CD4-positive, alpha-beta memory T cell (primary cell): ENCODE data around the gene KCTD19. TPM values are rescaled to one million over a fixed set of nuclear protein-coding genes. Genes with fewer than 3 reads are reported as not detected.
"Not testable (repeated sequence)": the region's sequence is repeated elsewhere in the genome, so short reads cannot be mapped to it uniquely, and the experiment has no call there.

ENCODE experiments used
- CTCF ChIA-PET: fragments of 350-600 bp; sonication (Branson Sonifier 250); formaldehyde crosslinking; loops from one replicate; lab custom pipeline; 2021; ENCODE audit warnings: inconsistent platforms; ENCODE audit not compliant: partially characterized antibody; lab: Charles Lee
- POLR2A ChIA-PET: fragments of 350-600 bp; sonication (Branson Sonifier 250); formaldehyde crosslinking; loops from one replicate; lab custom pipeline; 2021; ENCODE audit not compliant: partially characterized antibody; lab: Charles Lee
- DNase-seq, 5 donors: peaks; one replicate each; pipeline versions ENCODE4 v3.0.0 to v3.0.0-alpha.2; 2020 to 2022; ENCODE audit warnings: mixed read lengths in 1 of 5
- H3K27ac ChIP-seq: one replicate; pipeline ENCODE4 v1.7.0; 2013; ENCODE audit warnings: low read depth, low read length
- H3K27me3 ChIP-seq: 2 replicates; pipeline ENCODE4 v1.7.0; 2013; ENCODE audit warnings: mild to moderate bottlenecking, low read length, moderate library complexity; ENCODE audit not compliant: insufficient read depth
- H3K36me3 ChIP-seq: 2 replicates; pipeline ENCODE4 v1.7.0; 2013; ENCODE audit warnings: mild to moderate bottlenecking, low read length, moderate library complexity; ENCODE audit not compliant: insufficient read depth
- H3K4me1 ChIP-seq: 2 replicates; pipeline ENCODE4 v1.7.0; 2013; ENCODE audit warnings: mild to moderate bottlenecking, low read length, moderate library complexity; ENCODE audit not compliant: insufficient read depth
- H3K4me3 ChIP-seq, 2 donors: one replicate each; pipeline ENCODE4 v1.7.0; 2013; ENCODE audit warnings: low read length in 2 of 2, mild to moderate bottlenecking in 1 of 2
- H3K9me3 ChIP-seq, 2 donors: one replicate each; pipeline ENCODE4 v1.7.0; 2013; ENCODE audit warnings: low read length in 2 of 2, control low read depth in 1 of 2; ENCODE audit not compliant: control insufficient read depth in 1 of 2
- H3K27ac Mint-ChIP-seq, 7 donors: one replicate each; pipeline ENCODE4 v1.8.0; 2020 to 2021; ENCODE audit warnings: mixed read lengths in 7 of 7, mild to moderate bottlenecking in 6 of 7, inconsistent platforms in 3 of 7, moderate library complexity in 3 of 7
- H3K27me3 Mint-ChIP-seq, 2 donors: one replicate each; pipeline ENCODE4 v1.8.0; 2020 to 2021; ENCODE audit warnings: mixed read lengths in 2 of 2
- H3K36me3 Mint-ChIP-seq, 2 donors: one replicate each; pipeline ENCODE4 v1.8.0; 2020 to 2021; ENCODE audit warnings: mixed read lengths in 2 of 2, inconsistent platforms in 1 of 2, mild to moderate bottlenecking in 1 of 2
- H3K4me1 Mint-ChIP-seq, 4 donors: one replicate each; pipeline ENCODE4 v1.8.0; 2020 to 2021; ENCODE audit warnings: mixed read lengths in 4 of 4, mild to moderate bottlenecking in 1 of 4
- H3K4me3 Mint-ChIP-seq, 8 donors: one replicate each; pipeline ENCODE4 v1.8.0; 2020 to 2021; ENCODE audit warnings: mixed read lengths in 8 of 8, mild to moderate bottlenecking in 7 of 8, moderate library complexity in 6 of 8, inconsistent platforms in 3 of 8
- H3K9me3 Mint-ChIP-seq, 8 donors: one replicate each; pipeline ENCODE4 v1.8.0; 2020 to 2021; ENCODE audit warnings: mixed read lengths in 8 of 8, mild to moderate bottlenecking in 5 of 8, inconsistent platforms in 3 of 8, moderate library complexity in 1 of 8
- intact Hi-C: fragments of 100-400 bp; cut with micrococcal nuclease; formaldehyde crosslinking; loops from one replicate; pipeline ENCODE4 v1.15.1; 2023
- polyA plus RNA-seq, 2 donors: library from polyadenylated mRNA; unstranded; fragments of 300-500 nt; fragmentation: Illumina TruSeq; gene quantifications; one replicate each; pipeline ENCODE4 v1.2.3, GENCODE V29; 2021
- total RNA-seq, 2 experiments: library from RNA; stranded (reverse); gene quantifications; one replicate each; pipeline ENCODE4 v1.2.3, GENCODE V29; 2021

KCTD19 gene
- total RNA-seq (not detected), polyA plus RNA-seq (under 1 TPM in 1 of 2 donors, not detected in 1; 0.10 TPM)

GRCh38 chr16:67326472-67327309, at the start of gene KCTD19, which contains the start of gene LRRC36:
Gene KCTD19 (minus strand): TSS chr16:67326741. CDS start chr16:67326707, 34 bp downstream.
Gene LRRC36 (plus strand): TSS chr16:67326815. CDS start chr16:67326863, 48 bp downstream.
- Mint-ChIP-seq H3K9me3 (peaks cover 0 to 4% (median 0%) of the 10 kb centered on the region in 8 donors), H3K4me1 (peaks cover 6 to 11% (median 9%) of the 10 kb centered on the region in 4 donors), H3K27me3 (peaks cover 30 to 35% of the 10 kb centered on the region in 2 donors), H3K4me3 (peak within 1 kb of the TSS; percentile 65 to 86 (median 78)), H3K36me3 (no peaks in the 10 kb centered on the region), H3K27ac (peak within 1 kb of the TSS in 4 of 7 donors; percentile 28 to 70 (median 42))
- CTCF ChIA-PET: no interaction called here
- POLR2A ChIA-PET: no interaction called here
- H3K36me3 ChIP-seq: no peaks in the 10 kb centered on the region
- intact Hi-C loops: no loop called here
- H3K4me1 ChIP-seq: peaks cover 6% of the 10 kb centered on the region
- peak within 1 kb of the TSS in 1 of 2 donors; percentile 43 for H3K4me3 ChIP-seq
- H3K27me3 ChIP-seq: peaks cover 22% of the 10 kb centered on the region
- H3K9me3 ChIP-seq: no peaks in the 10 kb centered on the region
- no peak within 1 kb of the TSS for H3K27ac ChIP-seq
- DNase-seq: peak in 4 of 5 donors; percentile 14 to 31 (median 22)

- H3K4me1 Mint-ChIP-seq, CTCF ChIA-PET, DNase-seq, H3K36me3 Mint-ChIP-seq, H3K9me3 Mint-ChIP-seq, H3K4me3 Mint-ChIP-seq, H3K36me3 ChIP-seq, H3K9me3 ChIP-seq, POLR2A ChIA-PET, H3K27ac Mint-ChIP-seq, H3K27ac ChIP-seq, H3K4me1 ChIP-seq, H3K4me3 ChIP-seq, H3K27me3 ChIP-seq, intact Hi-C loops: not testable (repeated sequence)
- H3K27me3 Mint-ChIP-seq: peaks cover 2 to 13% of the 10 kb centered on the region in 2 donors
Observed at GRCh38 chr16:67376012-67376411, 49.5 kb upstream of the KCTD19 start.

- Mint-ChIP-seq H3K27ac (no peak overlapping the region), H3K36me3 (no peaks in the 10 kb centered on the region), H3K4me1 (no peaks in the 10 kb centered on the region), H3K4me3 (no peak overlapping the region), H3K27me3 (peaks cover 2 to 10% of the 10 kb centered on the region in 2 donors), H3K9me3 (no peaks in the 10 kb centered on the region)
- Histone ChIP-seq H3K27ac (no peak overlapping the region), H3K4me3 (no peak overlapping the region), H3K9me3 (no peaks in the 10 kb centered on the region), H3K4me1 (no peaks in the 10 kb centered on the region), H3K27me3 (peaks cover 3% of the 10 kb centered on the region), H3K36me3 (no peaks in the 10 kb centered on the region)
- CTCF ChIA-PET: no interaction called here
- POLR2A ChIA-PET: no interaction called here
- DNase-seq: no peak
- intact Hi-C loops: no loop called here
Observed at GRCh38 chr16:67372664-67373063, 46.1 kb upstream of the KCTD19 start.

GRCh38 chr16:67370661-67371060, 44.1 kb upstream of the KCTD19 start:
- no peak overlapping the region for H3K4me3 Mint-ChIP-seq
- no peaks in the 10 kb centered on the region for H3K36me3 ChIP-seq
- H3K9me3 ChIP-seq: no peaks in the 10 kb centered on the region
- peaks cover 0 to 1% (median 0%) of the 10 kb centered on the region in 4 donors for H3K4me1 Mint-ChIP-seq
- H3K27me3 Mint-ChIP-seq: peaks cover 2 to 5% of the 10 kb centered on the region in 2 donors
- ChIA-PET POLR2A (no interaction called here), CTCF (no interaction called here)
- H3K4me3 ChIP-seq: no peak overlapping the region
- H3K36me3 Mint-ChIP-seq: no peaks in the 10 kb centered on the region
- H3K27me3 ChIP-seq: peaks cover 6% of the 10 kb centered on the region
- no peak overlapping the region for H3K27ac ChIP-seq
- H3K9me3 Mint-ChIP-seq: no peaks in the 10 kb centered on the region
- no peak for DNase-seq
- intact Hi-C loops: no loop called here
- H3K27ac Mint-ChIP-seq: no peak overlapping the region
- H3K4me1 ChIP-seq: no peaks in the 10 kb centered on the region

- CTCF ChIA-PET: interaction anchor here (0.7 kb wide), 1 partner anchor 412 kb away, joined by 3 read pairs; no protein-coding TSS in a partner anchor
- H3K4me1 ChIP-seq: peaks cover 8% of the 10 kb centered on the region
- no peaks in the 10 kb centered on the region for H3K9me3 ChIP-seq
- Mint-ChIP-seq H3K4me3 (no peak overlapping the region), H3K9me3 (no peaks in the 10 kb centered on the region), H3K4me1 (peaks cover 5 to 8% (median 6%) of the 10 kb centered on the region in 4 donors), H3K27ac (peak overlapping the region in 1 of 7 donors; percentile 39), H3K27me3 (peaks cover 4% of the 10 kb centered on the region in 2 donors), H3K36me3 (no peaks in the 10 kb centered on the region)
- H3K36me3 ChIP-seq: no peaks in the 10 kb centered on the region
- DNase-seq: no peak
- H3K27ac ChIP-seq: no peak overlapping the region
- intact Hi-C loops: no loop called here
- no peak overlapping the region for H3K4me3 ChIP-seq
- POLR2A ChIA-PET: no interaction called here
- H3K27me3 ChIP-seq: peaks cover 6% of the 10 kb centered on the region
Observed at GRCh38 chr16:67364600-67365235, 38.2 kb upstream of the KCTD19 start.

GRCh38 chr16:67361038-67361437, 34.5 kb upstream of the KCTD19 start:
- DNase-seq: no peak
- Mint-ChIP-seq H3K27ac (no peak overlapping the region), H3K4me1 (peaks cover 5 to 14% (median 6%) of the 10 kb centered on the region in 4 donors), H3K9me3 (no peaks in the 10 kb centered on the region), H3K36me3 (no peaks in the 10 kb centered on the region), H3K27me3 (peaks cover 4 to 9% of the 10 kb centered on the region in 2 donors), H3K4me3 (no peak overlapping the region)
- no peaks in the 10 kb centered on the region for H3K9me3 ChIP-seq
- no peaks in the 10 kb centered on the region for H3K27me3 ChIP-seq
- H3K4me1 ChIP-seq: peaks cover 8% of the 10 kb centered on the region
- H3K27ac ChIP-seq: no peak overlapping the region
- no peak overlapping the region for H3K4me3 ChIP-seq
- H3K36me3 ChIP-seq: no peaks in the 10 kb centered on the region
- CTCF ChIA-PET: no interaction called here
- POLR2A ChIA-PET: no interaction called here
- intact Hi-C loops: no loop called here

GRCh38 chr16:67359540-67360269, 33.2 kb upstream of the KCTD19 start:
- H3K27me3 ChIP-seq, H3K27ac Mint-ChIP-seq, H3K36me3 Mint-ChIP-seq, DNase-seq, H3K27ac ChIP-seq, H3K4me3 Mint-ChIP-seq, POLR2A ChIA-PET, H3K4me3 ChIP-seq, H3K4me1 Mint-ChIP-seq, H3K4me1 ChIP-seq, H3K36me3 ChIP-seq, CTCF ChIA-PET, intact Hi-C loops, H3K9me3 Mint-ChIP-seq, H3K9me3 ChIP-seq, H3K27me3 Mint-ChIP-seq: not testable (repeated sequence)
